NCI-H128 (cell line): ENCODE data around the gene ARHGAP32.

Experiments
- DNase-seq: peaks from one replicate; lab custom pipeline; 2025; ENCODE audit not compliant: unreplicated experiment; lab: John Stamatoyannopoulos, UW

The ARHGAP32 gene

DNA sequence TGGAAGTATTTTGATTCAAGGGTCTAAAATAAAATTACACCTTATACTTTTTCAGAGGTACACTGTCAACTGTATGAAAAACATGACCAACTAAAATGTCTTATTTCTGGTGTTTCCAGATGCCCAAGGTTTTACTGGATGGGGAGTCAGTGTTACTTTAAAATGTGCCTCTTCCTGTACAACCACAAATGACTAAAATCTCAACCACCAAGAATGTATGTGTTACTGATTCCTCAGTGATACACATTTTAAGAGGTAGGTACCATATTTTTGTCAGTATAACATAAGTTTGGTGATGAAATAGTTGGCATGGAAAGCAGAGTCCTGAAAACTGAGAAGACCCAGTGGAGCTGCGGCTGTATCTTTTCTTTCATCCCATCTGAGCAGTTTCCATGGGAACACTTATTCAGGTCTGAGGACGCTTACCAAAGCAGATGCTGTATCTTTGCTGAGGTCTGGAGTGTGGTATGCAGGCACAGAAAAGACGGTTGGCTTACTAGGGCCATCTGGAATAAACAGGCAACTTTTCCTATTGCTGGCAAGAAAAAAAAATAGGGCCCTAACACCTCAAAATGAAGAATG lies 228.3 kb downstream of the ARHGAP32 start:
- no peak for DNase-seq

DNA sequence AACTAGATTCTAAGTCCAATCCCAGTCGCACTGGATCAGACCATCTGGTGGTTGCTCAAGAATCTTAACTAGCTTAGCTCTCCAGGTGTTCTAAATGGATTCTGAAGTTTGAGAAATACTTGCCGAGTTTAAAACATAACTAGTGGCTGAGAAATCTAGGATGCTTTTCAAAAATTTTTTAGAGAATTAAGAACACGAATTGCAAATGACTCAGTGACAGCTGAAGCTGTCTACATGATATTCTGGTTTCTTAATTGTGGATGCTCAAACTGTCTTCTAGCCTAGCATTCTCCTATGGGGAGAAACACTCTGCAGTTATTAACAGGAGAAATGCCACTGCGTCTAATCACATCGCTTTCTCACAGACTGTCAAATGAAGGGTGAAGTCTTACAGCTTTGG lies 229.2 kb downstream of the ARHGAP32 start:
- no peak for DNase-seq

DNA sequence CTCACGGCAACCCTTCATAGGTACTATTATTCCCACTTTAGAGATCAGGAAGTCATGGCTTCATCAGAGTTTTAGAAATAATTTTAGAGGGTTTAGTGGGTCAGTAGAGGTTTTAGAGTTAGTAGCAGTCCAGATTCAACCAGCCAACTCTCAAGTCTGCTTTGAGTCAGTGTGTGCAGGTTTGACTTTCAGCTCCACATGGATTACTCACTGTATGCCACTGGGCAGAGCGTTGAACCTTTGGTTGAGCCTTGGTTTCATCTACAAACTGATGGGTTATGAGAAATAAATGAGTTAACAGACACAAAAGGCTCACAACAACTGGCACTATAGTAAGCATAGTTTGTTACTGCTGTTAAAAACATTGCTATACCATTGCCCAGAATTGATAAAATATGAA lies 230.5 kb downstream of the ARHGAP32 start:
- no peak for DNase-seq

DNA sequence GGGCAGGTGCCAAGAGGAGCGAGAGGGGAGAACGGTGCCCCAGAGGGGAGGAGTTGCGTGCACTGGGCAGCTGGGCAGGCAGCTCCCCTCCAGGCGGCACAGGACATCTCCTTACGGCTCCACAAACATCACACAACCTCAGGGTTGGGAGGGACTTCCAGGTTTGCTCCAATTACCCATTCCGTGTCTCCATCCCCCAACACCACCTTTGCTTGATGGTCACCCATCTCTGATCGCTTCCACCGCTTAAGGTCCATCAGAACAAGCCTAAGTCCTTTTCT lies 235.0 kb downstream of the ARHGAP32 start:
- no peak for DNase-seq

DNA sequence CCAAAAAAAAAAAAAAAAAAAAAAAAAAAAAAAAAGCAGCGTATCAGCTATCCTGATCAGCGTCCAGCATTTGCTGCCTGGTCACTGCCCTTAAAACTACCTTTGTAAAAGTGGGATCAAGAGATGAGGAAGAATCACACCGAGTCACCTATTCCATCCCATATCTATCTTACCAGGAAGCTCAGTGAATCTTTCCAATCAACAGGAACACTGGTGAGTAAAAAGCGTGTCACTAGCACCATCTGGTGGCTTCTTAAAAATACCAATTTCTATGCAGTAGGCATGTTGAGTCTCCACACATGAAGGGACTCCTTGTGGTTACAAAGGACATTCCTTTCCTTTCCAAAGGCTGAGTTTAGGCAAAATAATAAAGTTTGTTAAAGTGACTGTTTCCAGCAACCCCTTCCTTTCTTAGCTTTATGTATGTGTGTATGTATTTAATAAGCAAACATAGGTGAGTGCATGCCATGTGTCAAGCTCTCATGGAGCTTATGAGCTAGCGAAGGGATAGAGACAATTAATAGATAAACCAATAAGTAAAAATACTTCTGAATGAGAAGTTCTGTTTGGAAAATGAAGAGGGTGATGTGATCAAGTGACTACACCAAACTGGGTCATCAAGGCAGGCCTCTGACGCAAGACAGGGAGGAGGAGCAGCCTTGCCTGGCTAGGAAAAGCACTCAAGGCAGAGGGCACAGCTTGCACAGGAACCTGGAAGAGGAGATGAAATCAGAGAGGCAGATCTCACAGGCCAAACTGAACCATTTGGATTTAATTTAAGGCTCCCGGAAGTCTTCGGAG lies 235.5 kb downstream of the ARHGAP32 start:
- peak; percentile 14 for DNase-seq

DNA sequence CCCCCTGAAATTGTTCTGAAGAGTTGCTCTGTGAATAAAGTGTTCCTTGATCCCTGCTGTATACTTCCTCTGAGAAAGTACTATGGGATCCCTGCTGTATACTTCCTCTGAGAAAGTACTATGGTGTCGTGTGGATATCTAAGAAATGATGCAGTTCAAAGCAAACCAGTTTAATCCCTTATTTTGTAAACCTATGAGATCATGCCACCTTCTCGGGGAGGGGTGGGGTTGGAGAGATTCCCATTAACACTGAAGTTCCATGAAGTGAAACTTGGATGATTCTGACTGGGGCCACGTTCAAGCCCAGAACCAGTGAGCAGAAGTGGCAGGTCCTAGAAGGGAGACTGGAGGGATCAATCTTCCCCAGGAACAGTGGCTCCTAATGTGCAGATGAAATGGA lies 236.5 kb downstream of the ARHGAP32 start:
- DNase-seq, result no peak

DNA sequence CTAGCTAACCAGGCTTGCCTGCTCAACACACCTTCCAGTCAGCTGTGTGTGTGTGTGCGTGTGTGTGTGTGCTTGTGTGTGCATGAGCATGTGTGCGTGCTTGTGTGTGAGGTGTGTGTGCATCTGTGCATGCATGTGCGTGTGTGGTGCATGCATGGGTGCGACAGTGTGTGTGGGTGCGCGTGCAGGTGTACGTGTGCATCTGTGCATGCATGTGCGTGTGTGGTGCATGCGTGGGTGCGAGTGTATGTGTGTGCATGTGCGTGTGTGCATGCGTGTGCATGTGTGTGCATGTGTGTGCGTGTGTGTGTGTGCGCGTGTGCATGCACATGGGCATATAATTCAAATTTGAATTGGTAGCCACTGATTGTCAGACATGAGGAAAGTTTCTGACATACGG lies 239.0 kb downstream of the ARHGAP32 start:
- no peak for DNase-seq

DNA sequence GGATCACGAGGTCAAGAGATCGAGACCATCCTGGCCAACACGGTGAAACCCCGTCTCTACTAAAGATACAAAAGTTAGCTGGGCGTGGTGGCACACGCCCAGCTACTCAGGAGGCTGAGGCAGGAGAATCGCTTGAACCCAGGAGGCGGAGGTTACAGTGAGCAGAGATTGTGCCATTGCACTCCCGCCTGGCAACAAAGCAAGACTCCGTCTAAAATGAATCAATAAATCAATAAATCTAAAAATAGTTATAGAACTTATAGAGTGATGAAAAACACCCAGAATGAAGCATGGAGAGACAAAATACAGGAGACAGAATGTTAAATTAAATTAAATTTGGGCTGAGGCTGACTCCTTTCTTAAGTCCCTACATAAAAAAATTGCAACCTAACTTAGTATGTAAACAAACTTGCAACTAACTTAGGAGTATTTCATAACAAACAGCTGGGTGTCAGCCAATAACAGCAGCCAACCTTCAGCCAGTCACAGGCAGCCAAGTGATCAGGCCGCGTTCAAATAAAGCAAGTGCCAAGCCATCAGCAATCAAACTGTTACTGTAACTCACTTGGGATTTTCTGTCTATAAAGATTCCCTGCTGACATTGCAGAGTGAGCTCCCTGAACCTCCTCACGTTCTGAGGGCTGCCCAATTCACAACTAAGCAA lies 242.2 kb downstream of the ARHGAP32 start:
- no peak for DNase-seq

DNA sequence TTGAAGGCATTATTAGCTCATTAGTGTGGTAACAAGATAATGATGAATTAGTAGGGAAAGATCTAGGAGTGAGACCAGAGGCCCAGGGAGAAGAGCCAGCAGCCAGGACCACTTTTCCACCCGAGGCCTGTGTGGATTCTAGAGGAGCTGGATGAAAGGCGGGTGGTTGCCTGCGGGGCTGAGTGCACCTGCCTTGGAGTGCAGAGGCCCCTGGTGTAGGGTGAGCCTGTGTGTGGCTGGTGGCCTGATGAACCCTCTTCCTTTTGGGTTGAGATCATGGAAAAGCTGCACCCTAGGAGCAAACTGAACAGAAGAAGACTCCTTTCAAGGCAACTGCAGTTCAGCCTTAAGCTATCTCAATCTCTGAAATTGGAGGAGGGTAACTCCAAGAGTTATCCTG lies 243.5 kb downstream of the ARHGAP32 start:
- no peak for DNase-seq

DNA sequence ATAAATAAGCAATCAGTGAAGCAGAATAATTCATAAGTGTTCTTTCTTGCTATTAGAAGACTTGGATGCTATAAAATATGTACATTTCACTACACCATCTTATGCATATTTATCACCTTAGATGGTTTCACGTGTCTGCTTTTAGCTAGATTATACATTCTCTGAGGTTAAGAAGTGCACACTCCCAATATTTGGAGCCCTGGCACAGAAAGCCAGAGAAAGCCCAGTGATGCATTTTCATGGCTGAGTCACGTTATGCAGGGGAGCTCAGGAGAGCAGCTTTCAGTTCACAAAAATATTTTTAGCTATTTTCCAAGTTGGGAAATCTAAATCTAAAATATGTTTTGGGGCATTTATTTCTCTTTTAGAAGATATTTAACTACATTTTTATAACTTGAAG lies 244.4 kb downstream of the ARHGAP32 start:
- DNase-seq, result no peak

DNA sequence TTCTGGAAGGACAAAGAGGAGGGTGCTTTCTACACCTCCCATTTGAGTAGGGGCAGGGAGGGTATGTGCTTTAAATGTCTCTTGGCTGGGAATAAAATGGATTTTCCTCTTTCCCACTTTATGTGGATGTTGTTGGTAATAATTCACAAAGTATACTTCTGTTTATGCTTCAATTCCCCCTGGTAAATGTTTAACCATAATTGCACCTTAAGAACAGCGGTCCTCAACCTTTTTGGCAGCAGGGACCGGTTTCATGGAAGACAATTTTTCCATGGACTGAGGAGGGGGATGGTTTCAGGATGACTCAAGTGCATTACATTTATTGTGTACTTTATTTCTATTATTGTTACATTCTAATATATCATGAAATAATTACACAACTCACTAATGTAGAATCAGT lies 245.5 kb downstream of the ARHGAP32 start:
- DNase-seq, result no peak

DNA sequence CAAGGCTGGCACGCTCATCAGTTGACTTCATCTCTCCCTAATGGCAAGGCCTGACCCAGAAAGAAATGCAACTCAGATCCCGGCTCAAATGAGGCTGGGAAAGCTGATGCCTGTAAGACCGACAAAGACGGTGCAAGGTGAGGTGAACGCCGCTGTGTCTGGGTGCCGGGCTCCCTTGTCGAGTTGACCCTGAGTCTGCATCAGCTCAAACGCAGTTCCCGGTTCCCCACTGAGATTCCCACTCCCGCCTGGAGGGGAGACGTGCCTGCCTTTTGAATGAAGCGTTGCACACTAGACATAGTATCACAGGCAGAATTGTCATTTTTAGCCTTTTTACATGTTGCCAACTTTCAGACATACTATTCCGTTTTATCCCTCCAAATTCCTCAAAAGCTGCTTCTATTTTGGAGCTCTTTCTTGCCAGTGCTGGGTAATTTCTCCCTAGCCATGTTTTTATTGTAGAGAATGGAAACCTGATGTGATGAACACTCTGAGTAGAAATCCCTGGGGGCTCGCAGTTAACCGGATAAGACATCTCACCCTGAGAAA lies 248.6 kb downstream of the ARHGAP32 start:
- no peak for DNase-seq

DNA sequence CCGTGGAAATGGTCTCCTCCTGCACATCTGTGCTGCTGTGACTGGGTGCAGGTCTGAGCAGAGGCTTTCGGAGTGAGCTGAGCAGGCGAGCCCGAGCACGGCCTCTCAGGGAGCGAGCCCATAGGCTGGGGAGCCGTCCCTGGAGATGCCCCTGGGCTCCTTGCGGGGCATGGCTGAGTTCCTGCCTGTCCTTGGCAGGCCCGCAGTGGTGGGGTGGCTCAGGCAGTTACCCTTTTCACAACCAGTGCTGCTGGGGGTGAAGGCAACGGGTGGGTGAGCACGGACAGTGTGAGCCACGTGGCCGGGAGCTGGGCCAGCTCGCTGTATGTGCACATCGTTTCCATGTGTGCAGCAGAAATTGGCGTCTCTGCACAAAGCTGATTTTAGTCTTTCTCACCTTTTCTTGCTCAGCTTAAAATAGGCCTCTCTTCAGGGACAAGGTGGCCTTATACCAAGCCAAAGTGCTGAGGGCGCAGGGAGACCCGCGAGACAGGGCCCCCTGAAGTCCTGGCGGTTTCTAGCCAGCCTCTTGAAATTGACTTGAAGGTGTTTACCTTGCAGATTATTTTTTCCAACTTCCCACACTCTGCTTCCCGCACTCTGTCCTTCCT lies 249.2 kb downstream of the ARHGAP32 start, which contains the start of gene TP53AIP1:
Gene TP53AIP1 (minus strand): TSS at position 55 of the 611 bp plus-strand sequence. CDS start 5,053 bp downstream, outside the sequence.
- DNase-seq, result no peak

DNA sequence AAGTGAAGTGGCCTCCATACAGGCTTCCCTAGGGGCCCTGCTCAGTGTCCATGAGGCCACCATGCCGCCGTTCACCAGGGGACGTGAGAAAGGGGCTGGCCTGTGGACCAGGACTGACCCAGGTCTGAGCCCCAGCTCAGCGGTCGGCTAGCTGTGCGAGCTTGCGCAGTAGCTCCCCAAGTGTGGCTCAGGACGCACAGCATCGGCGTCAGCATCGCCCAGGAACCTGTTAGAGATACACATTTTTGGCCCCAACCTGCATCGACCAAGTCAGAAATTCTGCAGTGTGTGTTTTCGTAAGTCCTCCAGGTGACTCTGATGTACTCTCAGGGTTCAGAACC lies 249.9 kb downstream of the ARHGAP32 start:
- no peak for DNase-seq

DNA sequence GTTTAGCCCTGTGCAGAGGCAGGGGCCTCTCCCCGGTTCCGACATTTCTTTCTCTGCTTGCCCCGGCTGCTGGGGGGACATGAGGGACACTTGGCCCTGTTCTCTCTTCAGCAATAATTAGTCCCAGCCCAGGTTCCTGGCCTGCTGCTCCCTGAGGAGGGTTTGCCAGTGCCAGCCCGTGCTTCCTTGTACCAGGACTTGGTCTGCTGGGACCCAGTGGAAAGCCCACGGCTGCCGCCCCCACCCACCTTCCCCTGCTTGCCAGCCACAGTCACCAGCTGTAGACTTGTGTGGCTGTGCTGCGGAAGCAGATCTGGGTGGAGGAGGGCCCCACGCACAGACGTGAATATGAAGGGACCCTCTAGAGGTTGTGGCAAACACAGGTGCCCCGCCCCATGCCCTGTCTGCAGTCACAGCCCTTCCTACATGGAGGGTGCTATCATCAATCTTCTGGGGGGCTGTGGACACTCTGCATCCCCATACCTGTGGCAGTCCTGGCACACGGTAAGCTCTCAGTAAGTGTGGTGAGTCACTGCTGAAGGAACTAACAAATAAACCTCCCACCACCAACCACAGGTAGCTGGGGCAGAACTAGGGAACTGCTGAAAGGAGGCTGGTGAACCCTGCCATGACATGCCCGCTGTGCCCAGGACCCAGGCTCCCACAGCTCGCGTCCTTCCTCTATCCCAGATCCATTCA lies 250.4 kb downstream of the ARHGAP32 start:
- DNase-seq, result no peak

DNA sequence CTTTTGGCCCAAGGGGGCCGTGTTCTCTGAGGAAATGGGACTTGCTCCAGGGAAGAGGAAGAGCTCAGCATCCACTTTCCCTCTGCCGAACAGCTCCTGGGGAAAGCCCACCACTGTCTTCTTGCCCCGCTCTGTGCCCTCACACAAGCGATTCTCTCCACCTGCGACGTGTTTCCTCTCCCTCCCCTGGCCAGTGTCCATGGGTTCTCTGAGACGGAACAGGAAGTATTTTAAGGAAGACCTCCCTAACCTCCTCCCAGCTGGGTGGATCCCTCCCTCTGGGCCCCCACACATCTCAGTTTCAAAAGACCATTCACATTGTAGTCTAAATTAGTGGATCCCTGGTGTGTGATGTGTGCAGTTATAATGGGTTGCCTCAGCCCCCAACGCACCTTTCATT lies 251.0 kb downstream of the ARHGAP32 start:
- no peak for DNase-seq

DNA sequence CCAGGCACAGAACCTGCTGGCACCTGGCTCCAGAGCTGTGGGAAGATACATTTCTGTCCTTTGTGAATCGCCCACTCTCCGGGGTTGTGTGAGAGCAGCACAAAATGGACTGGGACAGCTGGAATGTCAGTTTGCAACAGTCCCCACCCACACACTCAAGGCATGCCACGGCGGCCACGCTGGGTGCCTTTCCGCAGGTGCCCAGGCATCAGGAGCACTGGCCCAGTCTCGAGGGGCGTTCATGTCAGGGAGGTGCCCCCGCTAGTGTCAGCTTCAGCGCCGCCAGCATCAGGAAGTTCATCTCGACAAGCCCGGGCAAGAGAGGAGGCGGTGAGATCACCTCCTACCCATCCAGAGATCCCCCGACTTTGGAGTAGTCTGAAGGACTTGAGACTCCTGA lies 251.5 kb downstream of the ARHGAP32 start:
- DNase-seq, result no peak

DNA sequence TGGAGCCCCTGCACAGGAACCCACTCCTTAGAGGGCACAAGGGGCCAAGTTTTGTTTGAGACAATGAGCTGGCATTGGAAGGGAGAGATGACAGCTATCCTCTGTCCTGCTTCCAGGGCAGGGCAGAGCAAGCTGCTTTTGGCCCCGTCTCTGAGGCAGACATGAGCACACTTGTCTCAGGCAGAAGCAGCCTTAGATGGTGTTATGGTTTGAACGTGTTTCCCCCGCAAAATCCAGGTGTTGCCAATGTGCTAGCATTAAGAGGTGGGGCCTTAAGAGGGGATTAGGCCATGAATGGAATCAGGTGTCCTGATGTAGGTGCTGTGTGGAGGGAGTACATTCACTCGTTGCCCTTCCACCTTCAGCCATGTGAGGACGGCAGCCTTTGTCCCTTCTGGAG lies 252.0 kb downstream of the ARHGAP32 start:
- no peak for DNase-seq

DNA sequence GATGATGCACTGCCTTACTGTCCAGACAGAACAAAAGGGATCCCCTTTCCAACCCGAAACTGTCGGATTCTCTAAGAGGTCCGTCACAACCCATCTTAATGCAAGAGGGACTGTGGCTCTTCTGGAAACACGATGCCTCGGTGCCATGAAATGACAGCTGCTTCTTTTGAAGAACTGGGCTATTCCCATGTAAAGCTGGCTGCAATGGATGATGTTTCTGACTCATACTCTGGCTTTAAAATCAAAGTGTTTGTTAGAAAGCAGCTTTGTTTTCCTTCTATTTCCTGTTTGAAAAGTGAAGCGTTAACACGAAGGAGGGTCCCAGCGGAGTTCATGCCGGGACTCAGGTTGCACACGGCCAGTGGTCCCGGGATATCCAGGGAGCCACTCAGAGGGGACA lies 252.5 kb downstream of the ARHGAP32 start:
- DNase-seq, result no peak

DNA sequence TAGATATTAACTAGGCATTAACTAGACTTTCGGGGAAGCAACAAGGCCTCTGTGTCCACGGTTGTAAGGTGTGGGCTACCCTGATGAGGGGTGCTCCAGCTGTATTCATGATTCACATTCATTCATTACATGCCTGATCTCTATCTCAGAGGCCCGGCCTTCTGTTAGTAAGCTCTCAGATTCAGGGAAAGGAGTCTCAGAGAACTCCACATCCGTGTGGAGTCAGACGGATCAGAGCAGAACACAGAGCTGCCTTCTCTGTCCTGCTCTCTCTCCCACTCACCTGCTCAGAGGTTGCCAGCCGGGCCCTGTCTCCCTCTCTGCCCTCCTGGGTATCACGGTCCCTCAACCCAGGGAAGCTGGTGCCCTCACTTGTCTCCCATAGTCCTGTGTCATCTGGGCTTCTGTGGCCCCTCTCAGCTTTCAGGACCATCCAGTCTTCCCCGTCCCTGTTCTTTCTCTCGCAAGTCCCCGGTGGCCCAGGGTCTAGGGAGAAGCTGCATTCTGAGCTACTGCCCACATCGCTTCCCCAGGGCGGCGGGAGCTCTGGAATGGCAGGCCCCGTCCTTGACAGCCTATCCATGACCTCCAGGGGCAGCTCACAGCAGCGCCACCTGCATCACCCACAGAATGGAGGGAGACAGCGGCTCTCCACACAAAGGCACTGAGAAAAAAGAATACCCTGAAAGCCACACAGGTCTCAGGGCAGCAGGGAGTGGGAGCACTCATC lies 253.8 kb downstream of the ARHGAP32 start:
- DNase-seq, result no peak

DNA sequence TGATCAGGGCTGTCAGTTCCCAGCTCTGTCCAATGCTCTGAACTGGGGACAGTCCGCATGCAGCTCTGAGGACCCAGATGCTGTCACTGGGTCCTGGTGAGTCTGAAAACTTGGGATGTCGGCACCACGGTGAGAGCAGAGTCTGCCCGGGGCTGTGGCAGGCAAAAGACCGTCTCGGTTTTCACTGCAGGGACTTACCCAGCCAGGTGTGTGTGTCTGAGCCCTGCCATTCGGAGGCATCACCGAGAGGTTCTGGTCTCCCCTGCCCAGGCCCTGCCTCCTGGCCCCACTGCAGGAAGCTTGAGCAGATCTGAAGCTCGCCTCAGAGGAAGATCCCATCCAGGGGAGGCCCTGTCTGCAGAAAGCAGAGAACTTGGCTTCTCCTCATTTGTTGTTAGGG lies 254.6 kb downstream of the ARHGAP32 start:
- no peak for DNase-seq
